Esophagus muscularis mucosa (tissue), 4 donors: ENCODE measurements around the gene SV2B. TPM values are rescaled to one million over a fixed set of nuclear protein-coding genes. Genes with fewer than 3 reads are reported as not detected.

ENCODE experiments used
- DNase-seq: peaks from one replicate; pipeline ENCODE4 v3.0.0-alpha.2; 2017; ENCODE audit errors: extremely low spot score
- H3K27ac ChIP-seq, 4 donors: fragments of 200-600 bp; sonication (generic); replicated peaks in 1 of 4; 1 replicate in 3 of 4; 2 replicates in 1 of 4; pipeline ENCODE4 v1.5.1; 2016 to 2019; ENCODE audit warnings: mild to moderate bottlenecking in 1 of 4
- H3K27me3 ChIP-seq, 4 donors: fragments of 200-600 bp; sonication (generic); one replicate each; pipeline versions ENCODE4 v1.5.1 to v1.6.0; 2016 to 2019
- H3K36me3 ChIP-seq, 4 donors: fragments of 200-600 bp; sonication (generic); one replicate each; pipeline ENCODE4 v1.5.1; 2016 to 2019
- H3K4me1 ChIP-seq, 4 donors: fragments of 200-600 bp; sonication (generic); one replicate each; pipeline ENCODE4 v1.5.1; 2016 to 2019
- H3K4me3 ChIP-seq, 4 donors: fragments of 200-600 bp; sonication (generic); 1 replicate in 2 of 4; 2 replicates in 2 of 4; pipeline ENCODE4 v1.5.1; 2016 to 2019; ENCODE audit warnings: mild to moderate bottlenecking in 4 of 4, moderate library complexity in 1 of 4
- H3K9me3 ChIP-seq, 4 donors: fragments of 200-600 bp; sonication (generic); 1 replicate in 3 of 4; 2 replicates in 1 of 4; pipeline ENCODE4 v1.5.1; 2016 to 2019
- EP300 ChIP-seq: sonication (generic); formaldehyde crosslinking; IDR thresholded peaks from one replicate; pipeline ENCODE4 v1.6.1; 2017; ENCODE audit warnings: antibody characterized with exemption
- POLR2A ChIP-seq: fragments of 450-650 bp; IDR thresholded peaks from one replicate; pipeline ENCODE4 v1.6.1; 2017; ENCODE audit warnings: antibody characterized with exemption, moderate library complexity, mild to moderate bottlenecking, low read depth
- POLR2AphosphoS5 ChIP-seq, 2 donors: sonication (generic); formaldehyde crosslinking; IDR thresholded peaks; one replicate each; pipeline ENCODE4 v1.6.1; 2017; ENCODE audit warnings: antibody characterized with exemption in 2 of 2
- WGBS: methylation state at CpG from one replicate; pipeline ENCODE4 v1.1.5; 2018; 5-methylcytosine and 5-hydroxymethylcytosine counted together
- intact Hi-C: fragments of 100-400 bp; cut with DNase I; formaldehyde crosslinking; loops from one replicate; pipeline ENCODE4 v1.15.1; 2023
- total RNA-seq, 4 donors: library from RNA; depleted of rRNA; stranded (reverse); fragments of >200 nt; gene quantifications; one replicate each; pipeline versions ENCODE4 v1.1.0 to v1.2.1, GENCODE V29; 2016
- TF ChIP-seq, protein P1 (sequence below), 3 experiments: fragments of 200-600 bp in 2 of 3; fragments of 450-650 bp in 1 of 3; sonication (generic) in 2 of 3; IDR thresholded peaks; one replicate each; pipeline ENCODE4 v1.5.1; 2017 to 2019; ENCODE audit warnings: antibody characterized with exemption in 3 of 3, mild to moderate bottlenecking in 2 of 3, moderate library complexity in 1 of 3

The SV2B gene
- total RNA-seq, 4 donors from 2014 or later, result 1.9 to 3.0 (median 2.1) TPM

DNA sequence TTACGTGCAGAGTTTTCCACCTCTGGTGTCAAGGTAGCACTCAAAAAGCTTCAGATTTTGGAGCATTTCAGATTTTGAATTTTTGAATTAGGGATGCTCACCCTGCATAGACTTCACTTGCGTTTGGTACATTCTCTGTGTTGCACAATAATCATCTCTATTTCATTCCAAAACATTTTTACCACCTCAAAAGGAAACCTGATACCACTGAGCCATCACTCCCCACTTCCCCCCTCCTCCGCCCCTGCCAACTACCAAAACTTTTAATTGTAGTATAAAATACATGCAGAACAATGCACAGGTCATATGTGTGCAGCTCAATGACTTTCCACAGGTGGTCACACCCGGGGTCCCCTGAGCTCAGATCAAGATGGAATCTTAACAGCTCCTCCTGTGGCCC lies 208.8 kb downstream of the SV2B start:
- Histone ChIP-seq H3K9me3 (no peaks in the 10 kb centered on the region), H3K27ac (no peak overlapping the region), H3K27me3 (peaks cover 0 to 39% (median 0%) of the 10 kb centered on the region in 4 donors), H3K4me3 (no peak overlapping the region), H3K36me3 (no peaks in the 10 kb centered on the region), H3K4me1 (peaks cover 0 to 4% (median 0%) of the 10 kb centered on the region in 4 donors)
- TF ChIP-seq POLR2AphosphoS5 (IDR thresholded peaks at IDR 0.05) (no peak), EP300 (no peak), POLR2A (no peak)
- TF ChIP-seq, protein P1, sequence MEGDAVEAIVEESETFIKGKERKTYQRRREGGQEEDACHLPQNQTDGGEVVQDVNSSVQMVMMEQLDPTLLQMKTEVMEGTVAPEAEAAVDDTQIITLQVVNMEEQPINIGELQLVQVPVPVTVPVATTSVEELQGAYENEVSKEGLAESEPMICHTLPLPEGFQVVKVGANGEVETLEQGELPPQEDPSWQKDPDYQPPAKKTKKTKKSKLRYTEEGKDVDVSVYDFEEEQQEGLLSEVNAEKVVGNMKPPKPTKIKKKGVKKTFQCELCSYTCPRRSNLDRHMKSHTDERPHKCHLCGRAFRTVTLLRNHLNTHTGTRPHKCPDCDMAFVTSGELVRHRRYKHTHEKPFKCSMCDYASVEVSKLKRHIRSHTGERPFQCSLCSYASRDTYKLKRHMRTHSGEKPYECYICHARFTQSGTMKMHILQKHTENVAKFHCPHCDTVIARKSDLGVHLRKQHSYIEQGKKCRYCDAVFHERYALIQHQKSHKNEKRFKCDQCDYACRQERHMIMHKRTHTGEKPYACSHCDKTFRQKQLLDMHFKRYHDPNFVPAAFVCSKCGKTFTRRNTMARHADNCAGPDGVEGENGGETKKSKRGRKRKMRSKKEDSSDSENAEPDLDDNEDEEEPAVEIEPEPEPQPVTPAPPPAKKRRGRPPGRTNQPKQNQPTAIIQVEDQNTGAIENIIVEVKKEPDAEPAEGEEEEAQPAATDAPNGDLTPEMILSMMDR (IDR thresholded peaks at IDR 0.05), result no peak
- DNase-seq, result no peak
- intact Hi-C loops, result loop anchor here (10.0 kb wide), 1 partner anchor 636 kb away; no protein-coding TSS in a partner anchor
- WGBS, result 73% methylated on average over 4 of the region's 4 CpGs

DNA sequence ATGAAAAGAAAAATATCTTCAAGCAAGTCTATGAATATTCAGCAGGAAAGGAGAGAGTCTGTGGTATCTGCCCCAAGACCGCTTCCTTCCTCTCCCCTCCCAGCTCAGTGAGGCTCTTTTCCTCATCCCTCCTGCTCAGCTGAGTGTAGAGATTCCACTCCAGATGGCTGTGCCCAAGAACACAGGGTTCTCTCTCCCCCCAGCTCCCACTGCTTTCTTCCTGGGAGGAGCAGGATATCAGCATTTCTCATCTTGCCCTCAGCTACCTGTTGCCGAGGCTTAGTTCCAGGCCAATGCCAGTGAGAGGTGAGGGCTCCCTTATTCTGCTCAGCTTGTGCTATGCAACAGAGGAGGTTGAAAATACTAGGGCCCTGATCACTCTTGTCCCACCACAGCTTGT lies 211.9 kb downstream of the SV2B start:
- no peaks in the 10 kb centered on the region for H3K4me1 ChIP-seq
- H3K36me3 ChIP-seq, result no peaks in the 10 kb centered on the region
- no peak overlapping the region for H3K27ac ChIP-seq
- no peak overlapping the region for H3K4me3 ChIP-seq
- intact Hi-C loops, result no loop called here
- no peaks in the 10 kb centered on the region for H3K9me3 ChIP-seq
- 69% methylated on average over 2 of the region's 2 CpGs for WGBS
- peaks cover 0 to 24% (median 0%) of the 10 kb centered on the region in 4 donors for H3K27me3 ChIP-seq
- TF ChIP-seq, protein P1 (IDR thresholded peaks at IDR 0.05), result no peak
- TF ChIP-seq EP300 (no peak), POLR2AphosphoS5 (IDR thresholded peaks at IDR 0.05) (no peak), POLR2A (no peak)
- no peak for DNase-seq

DNA sequence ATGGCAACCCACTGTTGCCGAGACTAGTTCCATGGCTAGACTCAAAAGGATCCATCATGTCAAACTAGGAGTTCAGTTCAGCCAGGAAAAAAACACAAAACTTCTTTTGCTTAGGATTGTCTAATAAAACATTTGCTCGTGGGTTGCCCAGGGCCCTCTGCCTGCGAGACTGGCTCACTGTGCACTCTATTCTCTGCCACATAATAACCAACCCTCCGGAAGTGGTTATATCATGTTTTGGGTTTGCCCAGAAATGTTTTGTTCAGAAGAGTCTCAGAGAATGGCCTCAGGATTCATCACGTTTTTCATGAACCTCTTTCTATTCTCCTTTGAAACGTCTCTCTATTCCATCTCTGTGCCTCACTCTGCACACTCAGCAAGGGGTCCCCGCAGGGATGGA lies 216.1 kb downstream of the SV2B start:
- intact Hi-C loops, result no loop called here
- H3K4me3 ChIP-seq, result no peak overlapping the region
- H3K27ac ChIP-seq, result no peak overlapping the region
- H3K36me3 ChIP-seq, result no peaks in the 10 kb centered on the region
- peaks cover 0 to 8% (median 0%) of the 10 kb centered on the region in 4 donors for H3K27me3 ChIP-seq
- TF ChIP-seq EP300 (no peak), POLR2AphosphoS5 (IDR thresholded peaks at IDR 0.05) (no peak), POLR2A (no peak)
- TF ChIP-seq, protein P1 (IDR thresholded peaks at IDR 0.05), result no peak
- WGBS, result 80% methylated on average over 7 of the region's 7 CpGs
- H3K4me1 ChIP-seq, result no peaks in the 10 kb centered on the region
- no peaks in the 10 kb centered on the region for H3K9me3 ChIP-seq
- DNase-seq, result no peak

DNA sequence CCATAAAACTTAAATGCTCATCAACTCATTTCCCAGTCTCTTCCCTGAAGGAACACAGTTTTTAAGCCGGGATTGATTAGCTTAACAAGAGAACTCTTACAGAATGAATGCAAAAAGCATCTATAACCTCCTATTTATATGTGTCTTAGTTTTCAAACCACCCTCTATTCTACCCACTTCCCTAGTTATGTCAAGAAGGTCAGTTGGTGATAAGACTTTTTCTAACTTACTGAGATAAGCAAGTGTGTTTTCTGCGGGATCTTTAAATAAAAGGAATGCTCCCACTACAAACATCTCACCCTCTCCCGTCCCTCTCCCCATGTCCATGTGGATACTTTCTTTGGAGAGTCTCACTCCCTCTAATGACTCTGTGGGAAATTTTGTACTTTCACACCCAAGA lies 218.5 kb downstream of the SV2B start:
- Histone ChIP-seq H3K36me3 (no peaks in the 10 kb centered on the region), H3K4me1 (no peaks in the 10 kb centered on the region), H3K27ac (no peak overlapping the region), H3K27me3 (peaks cover 0 to 8% (median 0%) of the 10 kb centered on the region in 4 donors), H3K4me3 (no peak overlapping the region), H3K9me3 (no peaks in the 10 kb centered on the region)
- no peak for DNase-seq
- 81% methylated on average over 3 of the region's 3 CpGs for WGBS
- TF ChIP-seq POLR2AphosphoS5 (IDR thresholded peaks at IDR 0.05), result no peak
- TF ChIP-seq EP300, result no peak
- TF ChIP-seq, protein P1 (IDR thresholded peaks at IDR 0.05), result no peak
- TF ChIP-seq POLR2A, result no peak
- intact Hi-C loops, result no loop called here

DNA sequence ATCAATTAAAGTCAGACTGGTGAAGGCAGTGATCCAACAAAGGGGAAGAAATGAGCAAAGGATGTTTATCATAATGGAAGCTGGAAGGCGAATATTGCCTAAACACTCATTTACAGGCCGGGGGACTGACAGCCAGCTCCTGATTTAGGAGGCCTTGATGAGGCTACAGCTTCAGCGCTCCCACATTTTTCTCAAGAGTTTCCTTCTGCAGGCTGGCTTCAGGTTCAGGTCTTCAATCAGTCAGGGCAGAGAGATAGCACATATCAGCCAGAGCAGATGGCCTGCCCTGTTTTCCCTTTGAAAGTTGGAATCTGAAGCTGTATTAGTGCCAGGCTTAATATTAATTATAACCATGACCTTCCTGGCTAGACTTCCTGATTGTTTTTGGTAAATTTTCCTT lies 218.9 kb downstream of the SV2B start:
- 67% methylated on average over 3 of the region's 3 CpGs for WGBS
- Histone ChIP-seq H3K4me1 (no peaks in the 10 kb centered on the region), H3K4me3 (no peak overlapping the region), H3K9me3 (no peaks in the 10 kb centered on the region), H3K27ac (no peak overlapping the region), H3K36me3 (no peaks in the 10 kb centered on the region), H3K27me3 (peaks cover 0 to 8% (median 0%) of the 10 kb centered on the region in 4 donors)
- DNase-seq, result no peak
- TF ChIP-seq POLR2A, result no peak
- no peak for TF ChIP-seq POLR2AphosphoS5 (IDR thresholded peaks at IDR 0.05)
- TF ChIP-seq, protein P1 (IDR thresholded peaks at IDR 0.05), result no peak
- TF ChIP-seq EP300, result no peak
- intact Hi-C loops, result no loop called here
